A673 (cell line): ENCODE measurements around the gene MAP3K13. TPM values are rescaled to one million over a fixed set of nuclear protein-coding genes. Genes with fewer than 3 reads are reported as not detected.

ENCODE experiments used
- BruUV-seq: library from RNA; stranded (reverse); fragments of 400-500 nt; replicated peaks from 2 replicates; lab custom pipeline; 2021; lab: Mats Ljungman, UMichigan
- CTCF ChIA-PET: fragments of 300-600 bp; sonication (Branson Sonifier 250); formaldehyde crosslinking; loops from one replicate; lab custom pipeline; 2022; ENCODE audit warnings: antibody characterized with exemption; lab: Charles Lee
- POLR2A ChIA-PET: fragments of 300-600 bp; sonication (Branson Sonifier 250); formaldehyde crosslinking; loops from one replicate; lab custom pipeline; 2022; ENCODE audit warnings: antibody characterized with exemption; ENCODE audit not compliant: low non-redundant PET; lab: Charles Lee
- DNase-seq: peaks from one replicate; pipeline ENCODE4 v3.0.0-alpha.2; 2015; ENCODE audit warnings: low spot score
- H3K27ac ChIP-seq: fragments of 200-600 bp; sonication (generic); 2 replicates; pipeline ENCODE4 v1.5.1; 2016; ENCODE audit warnings: mixed run types, low read depth, mild to moderate bottlenecking, mixed read lengths, antibody characterized with exemption, low read length; ENCODE audit not compliant: poor library complexity, severe bottlenecking
- H3K27me3 ChIP-seq: fragments of 200-600 bp; sonication (generic); replicated peaks from 2 replicates; pipeline ENCODE4 v1.6.1; 2017; ENCODE audit warnings: mixed run types, low read depth, mild to moderate bottlenecking, mixed read lengths, antibody characterized with exemption, low read length; ENCODE audit not compliant: insufficient read depth, poor library complexity
- H3K36me3 ChIP-seq: fragments of 200-600 bp; sonication (generic); 2 replicates; pipeline ENCODE4 v1.6.1; 2016; ENCODE audit warnings: mixed run types, mild to moderate bottlenecking, mixed read lengths, antibody characterized with exemption, low read length; ENCODE audit not compliant: insufficient read depth, poor library complexity, severe bottlenecking
- H3K4me1 ChIP-seq: fragments of 200-600 bp; sonication (generic); 2 replicates; pipeline ENCODE4 v1.6.1; 2017; ENCODE audit warnings: mixed run types, mild to moderate bottlenecking, mixed read lengths, antibody characterized with exemption, low read length; ENCODE audit not compliant: insufficient read depth, poor library complexity, severe bottlenecking
- H3K4me3 ChIP-seq: fragments of 200-600 bp; sonication (generic); 2 replicates; pipeline ENCODE4 v1.5.1; 2016; ENCODE audit warnings: low read depth, mixed run types, mild to moderate bottlenecking, mixed read lengths, low read length; ENCODE audit not compliant: poor library complexity, severe bottlenecking
- H3K9me3 ChIP-seq: fragments of 200-600 bp; sonication (generic); 2 replicates; pipeline ENCODE4 v1.6.1; 2016; ENCODE audit warnings: mixed run types, low read depth, mild to moderate bottlenecking, mixed read lengths, antibody characterized with exemption, low read length; ENCODE audit not compliant: poor library complexity, severe bottlenecking
- CTCF ChIP-seq: fragments of 300-800, 200-600 bp; sonication (generic); conservative IDR thresholded peaks from 2 replicates; pipeline ENCODE4 v1.5.1; 2017; ENCODE audit warnings: low read depth, mild to moderate bottlenecking, antibody characterized with exemption, low read length, moderate library complexity, mixed read lengths
- EZH2 ChIP-seq: fragments of 200-600 bp; sonication (generic); IDR thresholded peaks from 2 replicates; pipeline ENCODE4 v1.6.1; 2017; ENCODE audit warnings: borderline replicate concordance, low read depth, mild to moderate bottlenecking, mixed read lengths, antibody characterized with exemption, low read length; ENCODE audit not compliant: poor library complexity, severe bottlenecking
- intact Hi-C: fragments of 100-400 bp; cut with micrococcal nuclease; formaldehyde crosslinking; loops from one replicate; pipeline ENCODE4 v1.10.0; 2022; ENCODE audit not compliant: unreplicated experiment
- total RNA-seq: library from RNA; stranded (reverse); gene quantifications from 2 replicates; pipeline ENCODE4 v1.2.3, GENCODE V29; 2021

MAP3K13 gene
- total RNA-seq, 1 experiment from 2014 or later, result 26.8 TPM

GRCh38 chr3:185393055-185393454 lies 30.1 kb downstream of the MAP3K13 start:
- no peaks in the 10 kb centered on the region for H3K4me1 ChIP-seq
- H3K36me3 ChIP-seq, result no peaks in the 10 kb centered on the region
- no peak for DNase-seq
- ChIA-PET POLR2A (no interaction called here), CTCF (no interaction called here)
- H3K27ac ChIP-seq, result no peak overlapping the region
- intact Hi-C loops, result no loop called here
- TF ChIP-seq EZH2 (no peak), CTCF (no peak)
- no peaks in the 10 kb centered on the region for H3K9me3 ChIP-seq
- H3K4me3 ChIP-seq, result no peak overlapping the region
- H3K27me3 ChIP-seq, result no peaks in the 10 kb centered on the region
- no TSS peak for BruUV-seq

GRCh38 chr3:185397676-185398075 lies 34.7 kb downstream of the MAP3K13 start:
- no TSS peak for BruUV-seq
- Histone ChIP-seq H3K27ac (no peak overlapping the region), H3K9me3 (no peaks in the 10 kb centered on the region), H3K4me1 (peaks cover 9% of the 10 kb centered on the region), H3K4me3 (no peak overlapping the region), H3K27me3 (no peaks in the 10 kb centered on the region), H3K36me3 (no peaks in the 10 kb centered on the region)
- no peak for DNase-seq
- TF ChIP-seq EZH2, result no peak
- ChIA-PET CTCF (no interaction called here), POLR2A (no interaction called here)
- intact Hi-C loops, result no loop called here

- ChIA-PET POLR2A (no interaction called here), CTCF (no interaction called here)
- H3K36me3 ChIP-seq, result no peaks in the 10 kb centered on the region
- no peaks in the 10 kb centered on the region for H3K9me3 ChIP-seq
- DNase-seq, result no peak
- H3K4me1 ChIP-seq, result peaks cover 16% of the 10 kb centered on the region
- TF ChIP-seq EZH2, result no peak
- TF ChIP-seq CTCF, result no peak
- H3K4me3 ChIP-seq, result no peak overlapping the region
- no peak overlapping the region for H3K27ac ChIP-seq
- intact Hi-C loops, result no loop called here
- no TSS peak for BruUV-seq
- no peaks in the 10 kb centered on the region for H3K27me3 ChIP-seq
These were observed 37.1 kb downstream of the MAP3K13 start for GRCh38 chr3:185399737-185400667.

GRCh38 chr3:185400866-185401265 lies 37.9 kb downstream of the MAP3K13 start:
- no peak for DNase-seq
- intact Hi-C loops, result no loop called here
- no peak overlapping the region for H3K4me3 ChIP-seq
- no peaks in the 10 kb centered on the region for H3K9me3 ChIP-seq
- H3K27me3 ChIP-seq, result no peaks in the 10 kb centered on the region
- no TSS peak for BruUV-seq
- H3K4me1 ChIP-seq, result peaks cover 17% of the 10 kb centered on the region
- no peak for TF ChIP-seq CTCF
- no peak for TF ChIP-seq EZH2
- POLR2A ChIA-PET, result no interaction called here
- CTCF ChIA-PET, result interaction anchor here (0.7 kb wide), 1 partner anchor 1933 kb away, joined by 9 read pairs; no protein-coding TSS in a partner anchor
- no peak overlapping the region for H3K27ac ChIP-seq
- H3K36me3 ChIP-seq, result no peaks in the 10 kb centered on the region
